ENCODE data around the gene PPP1R1A. TPM values are rescaled to one million over a fixed set of nuclear protein-coding genes. Genes with fewer than 3 reads are reported as not detected.
A peak's percentile ranks its signal among the peaks of the same experiment; 100 is the strongest.

The PPP1R1A gene
- total RNA-seq, 2 donors from 2014 or later, result 5.2 TPM; not detected in 1

GRCh38 chr12:54602661-54603060 is 14.2 kb upstream of the PPP1R1A start:
- Histone ChIP-seq H3K4me3 (no peak overlapping the region), H3K27me3 (no peaks in the 10 kb centered on the region), H3K27ac (no peak overlapping the region), H3K9me3 (no peaks in the 10 kb centered on the region), H3K4me1 (no peaks in the 10 kb centered on the region), H3K9ac (ENCODE audit: low read depth in 2 of 2, low read length in 2 of 2) (no peak overlapping the region), H3K36me3 (no peaks in the 10 kb centered on the region)
- no peak for DNase-seq
- TF ChIP-seq CTCF (IDR thresholded peaks at IDR 0.05), result no peak
- intact Hi-C loops (cut with DNase I), result no loop called here

- no peak overlapping the region for H3K9ac ChIP-seq (ENCODE audit: low read depth in 2 of 2, low read length in 2 of 2)
- TF ChIP-seq CTCF (IDR thresholded peaks at IDR 0.05), result no peak
- H3K4me3 ChIP-seq, result no peak overlapping the region
- H3K4me1 ChIP-seq, result no peaks in the 10 kb centered on the region
- intact Hi-C loops (cut with DNase I), result no loop called here
- H3K36me3 ChIP-seq, result no peaks in the 10 kb centered on the region
- no peak overlapping the region for H3K27ac ChIP-seq
- no peaks in the 10 kb centered on the region for H3K27me3 ChIP-seq
- no peaks in the 10 kb centered on the region for H3K9me3 ChIP-seq
- no peak for DNase-seq
These were observed 13.4 kb upstream of the PPP1R1A start for GRCh38 chr12:54601841-54602240.

GRCh38 chr12:54598970-54599369 is 10.5 kb upstream of the PPP1R1A start:
- no peak for DNase-seq
- no peaks in the 10 kb centered on the region for H3K9me3 ChIP-seq
- H3K36me3 ChIP-seq, result no peaks in the 10 kb centered on the region
- H3K4me3 ChIP-seq, result no peak overlapping the region
- TF ChIP-seq CTCF (IDR thresholded peaks at IDR 0.05), result no peak
- intact Hi-C loops (cut with DNase I), result no loop called here
- H3K27ac ChIP-seq, result no peak overlapping the region
- no peak overlapping the region for H3K9ac ChIP-seq (ENCODE audit: low read depth in 2 of 2, low read length in 2 of 2)
- H3K27me3 ChIP-seq, result no peaks in the 10 kb centered on the region
- no peaks in the 10 kb centered on the region for H3K4me1 ChIP-seq

GRCh38 chr12:54596526-54596946 is 8.1 kb upstream of the PPP1R1A start:
- Histone ChIP-seq H3K4me3 (no peak overlapping the region), H3K9ac (ENCODE audit: low read depth in 2 of 2, low read length in 2 of 2) (no peak overlapping the region)

GRCh38 chr12:54595471-54595870 is 7.0 kb upstream of the PPP1R1A start:
- no peaks in the 10 kb centered on the region for H3K9me3 ChIP-seq
- no peaks in the 10 kb centered on the region for H3K36me3 ChIP-seq
- H3K4me1 ChIP-seq, result no peaks in the 10 kb centered on the region
- H3K9ac ChIP-seq (ENCODE audit: low read depth in 2 of 2, low read length in 2 of 2), result no peak overlapping the region
- no peaks in the 10 kb centered on the region for H3K27me3 ChIP-seq
- no peak for TF ChIP-seq CTCF (IDR thresholded peaks at IDR 0.05)
- no peak overlapping the region for H3K4me3 ChIP-seq
- intact Hi-C loops (cut with DNase I), result no loop called here
- no peak for DNase-seq
- H3K27ac ChIP-seq, result no peak overlapping the region

More at GRCh38 chr12:54596526-54596946, 8.1 kb upstream of the PPP1R1A start:
- no peaks in the 10 kb centered on the region for H3K36me3 ChIP-seq
- H3K4me1 ChIP-seq, result no peaks in the 10 kb centered on the region
- peak; percentile 82 for TF ChIP-seq CTCF (IDR thresholded peaks at IDR 0.05)
- no peak overlapping the region for H3K27ac ChIP-seq
- H3K27me3 ChIP-seq, result no peaks in the 10 kb centered on the region
- intact Hi-C loops (cut with DNase I), result no loop called here
- H3K9me3 ChIP-seq, result no peaks in the 10 kb centered on the region
- peak; percentile 60 for DNase-seq

- peaks cover 4% of the 10 kb centered on the region for H3K27me3 ChIP-seq
These were observed 5.3 kb upstream of the PPP1R1A start for GRCh38 chr12:54593725-54594124.

More at GRCh38 chr12:54593725-54594124, 5.3 kb upstream of the PPP1R1A start:
- no peak overlapping the region for H3K27ac ChIP-seq
- no peaks in the 10 kb centered on the region for H3K36me3 ChIP-seq
- no peaks in the 10 kb centered on the region for H3K9me3 ChIP-seq
- H3K9ac ChIP-seq (ENCODE audit: low read depth in 2 of 2, low read length in 2 of 2), result no peak overlapping the region
- intact Hi-C loops (cut with DNase I), result no loop called here
- peaks cover 2% of the 10 kb centered on the region for H3K4me1 ChIP-seq
- DNase-seq, result no peak
- H3K4me3 ChIP-seq, result no peak overlapping the region
- TF ChIP-seq CTCF (IDR thresholded peaks at IDR 0.05), result no peak
